Chondrocyte (in vitro differentiated cells): Measurements from ENCODE around the gene SLC27A3. TPM values are rescaled to one million over a fixed set of nuclear protein-coding genes. Genes with fewer than 3 reads are reported as not detected.
A peak's percentile ranks its signal among the peaks of the same experiment; 100 is the strongest.

Experiments used
- DNase-seq: peaks from one replicate; pipeline ENCODE4 v3.0.0; 2021; ENCODE audit warnings: mixed read lengths, low spot score
- H3K27ac Mint-ChIP-seq: one replicate; pipeline ENCODE4 v1.8.0; 2021; ENCODE audit warnings: mild to moderate bottlenecking, moderate library complexity, mixed read lengths; ENCODE audit not compliant: unreplicated experiment
- H3K27me3 Mint-ChIP-seq: 2 replicates; pipeline ENCODE4 v1.8.0; 2021; ENCODE audit warnings: low read depth, mixed read lengths
- H3K36me3 Mint-ChIP-seq: 2 replicates; pipeline ENCODE4 v1.8.0; 2021; ENCODE audit warnings: low read depth, mixed read lengths
- H3K4me1 Mint-ChIP-seq: 2 replicates; pipeline ENCODE4 v1.8.0; 2021; ENCODE audit warnings: low read depth, mild to moderate bottlenecking, mixed read lengths
- H3K4me3 Mint-ChIP-seq: one replicate; pipeline ENCODE4 v1.8.0; 2021; ENCODE audit warnings: mild to moderate bottlenecking, moderate library complexity, mixed read lengths; ENCODE audit not compliant: unreplicated experiment
- H3K9me3 Mint-ChIP-seq: 2 replicates; pipeline ENCODE4 v1.8.0; 2021; ENCODE audit warnings: low read depth, mixed read lengths
- total RNA-seq: library from RNA; stranded (reverse); gene quantifications from 3 replicates; pipeline ENCODE4 v1.2.1, GENCODE V29; 2021
- TF ChIP-seq, protein P1 (sequence below): fragments of 200-600 bp; sonication (generic); IDR thresholded peaks from 2 replicates; pipeline ENCODE4 v1.5.0; 2021; ENCODE audit warnings: antibody characterized with exemption, mild to moderate bottlenecking, moderate library complexity

SLC27A3 gene
- total RNA-seq, 1 donor from 2014 or later = 11.6 TPM

DNA sequence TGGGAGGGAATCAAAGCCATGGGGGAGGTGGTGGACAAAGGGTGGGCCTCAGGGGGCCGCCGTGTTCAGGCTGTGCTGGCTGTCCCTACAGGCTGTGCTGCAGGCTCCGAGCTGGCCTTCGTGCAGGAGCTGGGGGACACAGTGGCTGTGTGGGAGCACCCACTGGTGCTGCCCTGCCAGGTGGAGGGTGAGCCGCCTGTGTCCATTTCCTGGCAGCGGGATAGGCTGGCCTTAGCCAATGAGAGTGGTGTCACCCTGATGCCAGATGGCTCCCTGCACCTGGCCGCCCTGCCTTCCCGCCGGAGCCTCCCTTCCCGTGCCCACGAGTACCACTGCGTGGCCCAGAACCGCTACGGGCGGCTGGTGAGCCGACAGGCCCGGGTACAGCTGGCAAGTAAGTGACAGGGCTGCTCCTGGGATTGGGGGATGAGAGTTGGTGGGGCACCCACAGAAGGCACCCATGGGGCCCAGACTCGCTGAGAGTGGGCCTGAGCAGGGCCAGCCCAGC is 20.2 kb downstream of the SLC27A3 start:
- Mint-ChIP-seq H3K4me1 (peaks cover 17% of the 10 kb centered on the region), H3K4me3 (no peak overlapping the region), H3K36me3 (no peaks in the 10 kb centered on the region), H3K27ac (no peak overlapping the region), H3K27me3 (no peaks in the 10 kb centered on the region), H3K9me3 (no peaks in the 10 kb centered on the region)
- TF ChIP-seq, protein P1, sequence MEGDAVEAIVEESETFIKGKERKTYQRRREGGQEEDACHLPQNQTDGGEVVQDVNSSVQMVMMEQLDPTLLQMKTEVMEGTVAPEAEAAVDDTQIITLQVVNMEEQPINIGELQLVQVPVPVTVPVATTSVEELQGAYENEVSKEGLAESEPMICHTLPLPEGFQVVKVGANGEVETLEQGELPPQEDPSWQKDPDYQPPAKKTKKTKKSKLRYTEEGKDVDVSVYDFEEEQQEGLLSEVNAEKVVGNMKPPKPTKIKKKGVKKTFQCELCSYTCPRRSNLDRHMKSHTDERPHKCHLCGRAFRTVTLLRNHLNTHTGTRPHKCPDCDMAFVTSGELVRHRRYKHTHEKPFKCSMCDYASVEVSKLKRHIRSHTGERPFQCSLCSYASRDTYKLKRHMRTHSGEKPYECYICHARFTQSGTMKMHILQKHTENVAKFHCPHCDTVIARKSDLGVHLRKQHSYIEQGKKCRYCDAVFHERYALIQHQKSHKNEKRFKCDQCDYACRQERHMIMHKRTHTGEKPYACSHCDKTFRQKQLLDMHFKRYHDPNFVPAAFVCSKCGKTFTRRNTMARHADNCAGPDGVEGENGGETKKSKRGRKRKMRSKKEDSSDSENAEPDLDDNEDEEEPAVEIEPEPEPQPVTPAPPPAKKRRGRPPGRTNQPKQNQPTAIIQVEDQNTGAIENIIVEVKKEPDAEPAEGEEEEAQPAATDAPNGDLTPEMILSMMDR = no peak
- DNase-seq = peak; percentile 93

DNA sequence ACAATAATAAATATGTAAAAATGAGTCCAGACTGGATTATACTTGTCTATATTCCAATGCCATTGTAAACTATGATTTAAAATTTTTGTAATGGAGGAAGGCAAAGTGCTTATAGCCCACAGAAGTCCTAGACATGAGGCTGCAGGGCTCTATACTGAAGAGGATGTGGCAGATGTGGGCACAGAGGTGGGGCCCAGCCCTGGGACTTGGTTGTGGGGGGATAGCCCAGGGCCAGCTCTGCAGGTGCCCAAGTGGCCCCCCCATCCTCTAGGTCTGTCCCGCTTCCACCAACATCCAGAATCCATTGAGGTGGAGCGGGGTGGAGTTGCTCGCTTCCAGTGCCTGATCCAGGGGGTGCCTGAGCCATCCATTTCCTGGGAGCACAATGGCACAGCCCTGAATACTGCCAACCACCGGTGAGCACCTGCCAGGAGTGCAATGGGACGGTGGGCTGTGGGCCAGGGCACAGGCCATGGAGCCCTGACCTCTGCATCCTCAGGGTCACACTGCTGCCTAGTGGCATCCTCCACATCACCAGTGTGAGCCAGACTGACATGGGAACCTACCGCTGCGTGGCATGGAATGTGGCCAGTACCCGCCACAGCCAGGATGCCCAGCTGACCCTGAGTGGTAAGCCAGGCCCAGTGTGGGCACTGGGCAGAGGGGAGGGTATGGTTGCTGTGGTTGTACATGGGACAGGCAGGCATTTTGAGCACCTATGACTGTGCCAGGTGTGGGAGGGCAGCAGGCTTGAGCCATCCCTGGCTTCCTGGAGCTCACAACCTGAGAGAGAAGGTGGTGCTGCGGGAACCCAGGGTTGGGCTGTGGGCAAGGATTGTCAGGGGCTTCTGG is 21.0 kb downstream of the SLC27A3 start:
- Mint-ChIP-seq H3K4me1 (peaks cover 9% of the 10 kb centered on the region), H3K4me3 (no peak overlapping the region), H3K36me3 (no peaks in the 10 kb centered on the region), H3K27ac (no peak overlapping the region), H3K9me3 (no peaks in the 10 kb centered on the region), H3K27me3 (no peaks in the 10 kb centered on the region)
- TF ChIP-seq, protein P1 = no peak
- DNase-seq = peak; percentile 74

DNA sequence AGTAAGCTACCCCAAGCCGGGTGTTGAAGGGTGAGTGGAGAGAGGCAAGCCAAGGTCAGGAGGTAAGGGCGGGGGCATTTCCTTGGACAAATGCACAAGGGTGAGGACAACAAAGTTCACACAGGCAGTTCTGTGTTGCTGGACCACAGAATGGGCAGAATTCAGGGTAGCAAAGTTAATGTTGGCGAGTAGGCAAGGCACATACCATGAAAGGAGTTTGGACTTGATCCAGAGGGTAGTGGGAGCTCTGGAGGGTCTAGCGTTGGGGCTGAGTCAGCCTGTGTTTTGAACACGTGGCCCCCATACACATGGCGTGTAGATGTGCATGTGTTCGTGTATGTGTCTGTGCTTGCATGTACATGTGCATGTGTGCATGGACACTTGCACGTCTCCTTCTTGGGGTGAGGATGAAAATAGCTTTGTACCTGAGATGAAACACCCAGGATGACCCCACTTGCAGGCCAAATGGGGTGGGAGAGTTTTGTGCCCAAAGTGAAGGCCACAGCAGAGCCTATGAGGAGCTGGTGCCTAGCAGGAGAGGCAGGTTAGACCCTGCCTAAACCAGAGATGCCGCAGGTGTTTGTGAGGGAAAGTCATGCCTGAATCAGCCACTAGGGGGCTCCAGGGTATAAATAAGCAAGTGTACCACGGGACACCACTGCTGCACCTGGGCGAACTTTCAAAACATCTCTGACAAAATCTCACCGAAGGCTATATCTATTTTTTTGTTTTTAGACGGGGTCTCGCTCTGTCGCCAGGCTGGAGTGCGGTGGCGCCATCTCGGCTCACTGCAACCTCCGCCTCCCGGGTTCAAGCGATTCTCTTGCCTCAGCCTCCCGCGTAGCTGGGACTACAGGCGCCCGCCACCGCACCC is 21.8 kb downstream of the SLC27A3 start:
- Mint-ChIP-seq H3K27me3 (no peaks in the 10 kb centered on the region), H3K4me3 (no peak overlapping the region), H3K36me3 (no peaks in the 10 kb centered on the region), H3K9me3 (no peaks in the 10 kb centered on the region), H3K27ac (no peak overlapping the region), H3K4me1 (peaks cover under 1% of the 10 kb centered on the region)
- peak; percentile 12 for DNase-seq
- TF ChIP-seq, protein P1 = peak; percentile 89

DNA sequence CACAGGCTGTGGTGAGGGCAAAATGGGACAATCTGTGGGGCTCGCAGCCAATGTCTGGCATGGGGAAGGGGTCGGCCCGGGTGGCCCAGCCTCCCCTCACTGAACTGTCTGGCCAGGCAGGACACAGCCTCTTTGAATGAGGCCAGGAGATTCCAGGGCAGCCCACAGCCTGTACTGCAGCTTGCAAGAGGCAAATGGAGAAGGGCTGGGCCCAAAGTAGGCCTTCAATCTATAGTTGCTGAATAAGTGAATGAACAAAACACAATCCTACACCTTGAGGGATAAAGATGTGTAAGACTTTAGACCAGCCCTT is 23.2 kb downstream of the SLC27A3 start:
- H3K36me3 Mint-ChIP-seq = no peaks in the 10 kb centered on the region
- no peaks in the 10 kb centered on the region for H3K9me3 Mint-ChIP-seq
- no peak for DNase-seq
- H3K4me3 Mint-ChIP-seq = no peak overlapping the region
- no peak overlapping the region for H3K27ac Mint-ChIP-seq
- H3K4me1 Mint-ChIP-seq = no peaks in the 10 kb centered on the region
- no peaks in the 10 kb centered on the region for H3K27me3 Mint-ChIP-seq
- TF ChIP-seq, protein P1 = no peak

DNA sequence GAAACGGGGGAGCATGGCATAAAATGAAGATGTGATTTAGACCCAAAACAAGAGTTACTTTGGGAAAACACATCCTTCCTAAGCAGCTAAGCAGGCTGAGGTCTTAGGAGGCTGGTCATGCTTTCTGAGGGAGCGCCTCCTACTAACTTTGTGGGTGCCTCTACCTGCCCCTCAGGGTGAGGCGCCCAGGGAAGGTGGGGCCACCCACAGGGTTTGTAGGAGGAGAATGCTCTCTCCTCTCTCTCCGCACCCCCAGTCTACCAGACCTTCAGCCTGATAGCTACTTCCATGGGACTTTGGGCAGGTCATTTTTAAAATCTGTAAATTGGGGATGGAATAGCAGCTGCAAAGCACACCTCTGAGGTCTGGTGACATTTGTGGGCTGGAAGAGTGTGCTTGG is 23.8 kb downstream of the SLC27A3 start:
- TF ChIP-seq, protein P1 = no peak
- no peak overlapping the region for H3K27ac Mint-ChIP-seq
- H3K9me3 Mint-ChIP-seq = no peaks in the 10 kb centered on the region
- no peak overlapping the region for H3K4me3 Mint-ChIP-seq
- no peak for DNase-seq
- no peaks in the 10 kb centered on the region for H3K4me1 Mint-ChIP-seq
- no peaks in the 10 kb centered on the region for H3K27me3 Mint-ChIP-seq
- H3K36me3 Mint-ChIP-seq = peaks cover 2% of the 10 kb centered on the region
